OCI-LY7 (cell line): ENCODE data around the gene GALNT2. TPM values are rescaled to one million over a fixed set of nuclear protein-coding genes. Genes with fewer than 3 reads are reported as not detected.
A peak's percentile ranks its signal among the peaks of the same experiment; 100 is the strongest.

ENCODE experiments used
- BruUV-seq: library from RNA; stranded (reverse); fragments of 400-500 nt; replicated peaks from 2 replicates; lab custom pipeline; 2021; lab: Mats Ljungman, UMichigan
- CTCF ChIA-PET: fragments of 300-600 bp; sonication (Branson Sonifier 250); formaldehyde crosslinking; loops from one replicate; lab custom pipeline; 2022; ENCODE audit warnings: antibody characterized with exemption; ENCODE audit not compliant: unreplicated experiment; lab: Charles Lee
- POLR2A ChIA-PET: fragments of 300-600 bp; sonication (Branson Sonifier 250); formaldehyde crosslinking; loops from one replicate; lab custom pipeline; 2022; ENCODE audit warnings: antibody characterized with exemption; lab: Charles Lee
- DNase-seq: peaks from one replicate; pipeline ENCODE4 v3.0.0-alpha.2; 2015; ENCODE audit warnings: low spot score
- H2AFZ ChIP-seq: fragments of 200-600 bp; sonication (generic), shearing (Covaris generic); 2 replicates; pipeline ENCODE4 v1.6.1; 2014; ENCODE audit warnings: mild to moderate bottlenecking, antibody characterized with exemption, low read length, moderate library complexity
- H3K27ac ChIP-seq: fragments of 200-600 bp; sonication (generic); 2 replicates; pipeline ENCODE4 v1.5.1; 2014; ENCODE audit warnings: mixed run types, low read depth, mild to moderate bottlenecking, moderate library complexity, low read length, inconsistent platforms; ENCODE audit not compliant: poor library complexity, severe bottlenecking
- H3K36me3 ChIP-seq: fragments of 200-600 bp; sonication (generic); 2 replicates; pipeline ENCODE4 v1.6.1; 2014; ENCODE audit warnings: mild to moderate bottlenecking, antibody characterized with exemption, low read length, moderate library complexity, mixed read lengths; ENCODE audit not compliant: insufficient read depth
- H3K4me1 ChIP-seq: fragments of 200-600 bp; sonication (generic); 2 replicates; pipeline ENCODE4 v1.5.1; 2014; ENCODE audit warnings: mild to moderate bottlenecking, low read length; ENCODE audit not compliant: insufficient read depth, poor library complexity, severe bottlenecking
- H3K4me2 ChIP-seq: fragments of 200-600 bp; sonication (generic); 2 replicates; pipeline ENCODE4 v1.6.1; 2014; ENCODE audit warnings: mild to moderate bottlenecking, low read length
- H3K4me3 ChIP-seq: fragments of 200-600 bp; sonication (generic); 2 replicates; pipeline ENCODE4 v1.5.1; 2014; ENCODE audit warnings: mild to moderate bottlenecking, low read depth, low read length; ENCODE audit not compliant: poor library complexity, severe bottlenecking
- H3K79me2 ChIP-seq: fragments of 200-600 bp; sonication (generic); 2 replicates; pipeline ENCODE4 v1.6.1; 2016; ENCODE audit warnings: low read depth, mild to moderate bottlenecking, low read length, moderate library complexity, mixed read lengths; ENCODE audit not compliant: insufficient read depth
- H3K9me2 ChIP-seq: fragments of 200-600 bp; sonication (generic); 2 replicates; pipeline ENCODE4 v1.6.1; 2016; ENCODE audit warnings: mild to moderate bottlenecking, low read length, mixed read lengths; ENCODE audit not compliant: insufficient read depth
- H3K9me3 ChIP-seq: fragments of 200-600 bp; sonication (generic); 2 replicates; pipeline ENCODE4 v1.6.1; 2014; ENCODE audit warnings: mild to moderate bottlenecking, mixed run types, low read length, mixed read lengths
- H4K20me1 ChIP-seq: fragments of 200-600 bp; sonication (generic); 2 replicates; pipeline ENCODE4 v1.6.1; 2014; ENCODE audit warnings: mild to moderate bottlenecking, antibody characterized with exemption, low read length, moderate library complexity, mixed read lengths; ENCODE audit not compliant: insufficient read depth
- EZH2phosphoT487 ChIP-seq: fragments of 200-600 bp; sonication (generic); IDR thresholded peaks from 2 replicates; pipeline ENCODE4 v1.6.1; 2018; ENCODE audit warnings: low read depth, borderline replicate concordance, mild to moderate bottlenecking, mixed run types, antibody characterized with exemption, low read length, moderate library complexity, mixed read lengths
- intact Hi-C: fragments of 100-400 bp; cut with micrococcal nuclease; formaldehyde crosslinking; loops from one replicate; pipeline ENCODE4 v1.10.0; 2022; ENCODE audit not compliant: unreplicated experiment
- total RNA-seq, 2 experiments: library from RNA; depleted of rRNA in 1 of 2; stranded (reverse); fragments of >200 nt in 1 of 2; shearing (Covaris generic) in 1 of 2; gene quantifications; 2 replicates each; pipeline ENCODE4 v1.2.3, GENCODE V29; 2014 to 2022
- TF ChIP-seq, protein P1 (sequence below): fragments of 200-600 bp; sonication (generic); conservative IDR thresholded peaks from 2 replicates; pipeline ENCODE4 v1.5.1; 2014; ENCODE audit warnings: mild to moderate bottlenecking, antibody characterized with exemption, low read length, moderate library complexity, mixed read lengths

The GALNT2 gene
- total RNA-seq, 2 experiments from 2014 or later: 29.9 to 67.3 TPM

DNA sequence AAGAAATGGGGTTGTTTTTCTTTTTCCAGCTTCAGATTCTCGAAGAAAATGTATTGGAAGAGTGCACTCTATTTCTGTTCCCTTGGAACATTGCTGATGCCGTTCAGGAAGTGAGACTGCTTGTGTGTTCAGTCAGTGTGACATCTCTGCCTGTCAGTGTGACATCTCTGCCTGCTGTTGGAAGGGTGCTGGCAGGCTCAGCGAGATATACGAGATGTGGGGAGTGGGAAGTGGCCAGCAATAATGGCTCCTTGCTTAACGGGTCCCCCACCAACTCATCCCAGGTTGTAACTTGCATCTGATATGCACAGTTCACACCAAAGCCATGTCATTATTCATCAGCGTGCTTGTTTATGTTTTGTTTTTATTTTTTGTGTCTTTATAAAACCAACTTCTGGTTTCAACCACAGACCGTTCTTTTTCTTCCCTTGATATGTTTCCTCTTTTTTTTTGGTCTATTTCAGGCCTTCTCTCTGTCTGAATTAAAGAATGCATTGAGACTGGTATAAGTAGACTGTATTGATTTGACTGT is 145.4 kb downstream of the GALNT2 start:
- peaks cover 34% of the 10 kb centered on the region for H3K4me1 ChIP-seq
- peak overlapping the region; percentile 57 for H3K4me3 ChIP-seq

DNA sequence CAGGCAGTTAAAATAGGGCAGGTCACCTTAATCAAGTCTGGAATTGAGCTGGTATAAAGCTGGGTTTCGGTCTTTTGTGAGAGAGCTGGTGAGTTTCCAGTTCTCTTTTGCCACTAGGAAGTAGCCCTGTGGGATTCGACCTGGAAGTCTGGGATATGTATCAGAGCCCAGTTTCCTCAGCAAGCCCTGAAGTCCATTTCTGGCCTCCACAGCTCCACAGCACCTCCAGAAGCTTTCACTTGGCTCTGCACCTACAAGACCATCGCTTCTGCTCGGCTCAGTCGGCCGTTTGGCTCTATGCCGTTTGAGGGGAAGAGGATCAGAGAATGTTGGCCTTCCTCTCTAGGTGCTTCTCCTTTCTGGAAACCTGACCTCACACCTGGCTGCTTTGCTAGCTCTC is 148.0 kb downstream of the GALNT2 start:
- Histone ChIP-seq H4K20me1 (no peaks in the 10 kb centered on the region), H3K36me3 (peaks cover 20% of the 10 kb centered on the region; the same call in 1 of the 2 replicates), H3K4me3 (no peak overlapping the region), H3K27ac (no peak overlapping the region), H3K9me3 (no peaks in the 10 kb centered on the region; the same call in 1 of the 2 replicates), H3K9me2 (no peaks in the 10 kb centered on the region), H3K4me2 (no peak overlapping the region), H3K4me1 (peaks cover 27% of the 10 kb centered on the region), H3K79me2 (peaks cover 15% of the 10 kb centered on the region; the same call in 1 of the 2 replicates), H2AFZ (no peak overlapping the region)
- intact Hi-C loops: no loop called here
- no TSS peak for BruUV-seq
- TF ChIP-seq EZH2phosphoT487: no peak
- TF ChIP-seq, protein P1, sequence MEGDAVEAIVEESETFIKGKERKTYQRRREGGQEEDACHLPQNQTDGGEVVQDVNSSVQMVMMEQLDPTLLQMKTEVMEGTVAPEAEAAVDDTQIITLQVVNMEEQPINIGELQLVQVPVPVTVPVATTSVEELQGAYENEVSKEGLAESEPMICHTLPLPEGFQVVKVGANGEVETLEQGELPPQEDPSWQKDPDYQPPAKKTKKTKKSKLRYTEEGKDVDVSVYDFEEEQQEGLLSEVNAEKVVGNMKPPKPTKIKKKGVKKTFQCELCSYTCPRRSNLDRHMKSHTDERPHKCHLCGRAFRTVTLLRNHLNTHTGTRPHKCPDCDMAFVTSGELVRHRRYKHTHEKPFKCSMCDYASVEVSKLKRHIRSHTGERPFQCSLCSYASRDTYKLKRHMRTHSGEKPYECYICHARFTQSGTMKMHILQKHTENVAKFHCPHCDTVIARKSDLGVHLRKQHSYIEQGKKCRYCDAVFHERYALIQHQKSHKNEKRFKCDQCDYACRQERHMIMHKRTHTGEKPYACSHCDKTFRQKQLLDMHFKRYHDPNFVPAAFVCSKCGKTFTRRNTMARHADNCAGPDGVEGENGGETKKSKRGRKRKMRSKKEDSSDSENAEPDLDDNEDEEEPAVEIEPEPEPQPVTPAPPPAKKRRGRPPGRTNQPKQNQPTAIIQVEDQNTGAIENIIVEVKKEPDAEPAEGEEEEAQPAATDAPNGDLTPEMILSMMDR: 0 out of 2 replicates have a peak, but pooled peaks have one; percentile 9
- ChIA-PET CTCF (no interaction called here), POLR2A (interaction anchor here (0.5 to 3.3 kb wide), 5 partner anchors 10 to 576 kb away, joined by 3 to 15 read pairs (median 4); no protein-coding TSS in a partner anchor)
- no peak for DNase-seq

More for the DNA sequence above, 145.4 kb downstream of the GALNT2 start:
- TF ChIP-seq EZH2phosphoT487: no peak
- TF ChIP-seq, protein P1: no peak
- peak overlapping the region; percentile 86 for H3K4me2 ChIP-seq
- BruUV-seq: no TSS peak
- no peaks in the 10 kb centered on the region; the same call in 1 of the 2 replicates for H3K9me3 ChIP-seq
- peaks cover 20% of the 10 kb centered on the region; the same call in 1 of the 2 replicates for H3K36me3 ChIP-seq
- ChIA-PET CTCF (no interaction called here), POLR2A (interaction anchor here (1.0 to 3.3 kb wide), 6 partner anchors 9 to 551 kb away, joined by 3 to 15 read pairs (median 4); no protein-coding TSS in a partner anchor)
- H3K79me2 ChIP-seq: peaks cover 15% of the 10 kb centered on the region; the same call in 1 of the 2 replicates
- H3K9me2 ChIP-seq: no peaks in the 10 kb centered on the region
- peak; percentile 68 for DNase-seq
- intact Hi-C loops: loop anchor here (5.0 kb wide), 1 partner anchor 100 kb away; no protein-coding TSS in a partner anchor
- H3K27ac ChIP-seq: peak overlapping the region; percentile 50
- H2AFZ ChIP-seq: peak overlapping the region; percentile 26; the same call in 1 of the 2 replicates
- no peaks in the 10 kb centered on the region for H4K20me1 ChIP-seq

- H3K9me2 ChIP-seq: no peaks in the 10 kb centered on the region
- no peaks in the 10 kb centered on the region for H4K20me1 ChIP-seq
- TF ChIP-seq, protein P1: no peak
- TF ChIP-seq EZH2phosphoT487: no peak
- H3K27ac ChIP-seq: no peak overlapping the region
- no peaks in the 10 kb centered on the region; the same call in 1 of the 2 replicates for H3K9me3 ChIP-seq
- no peak overlapping the region for H3K4me2 ChIP-seq
- no peak overlapping the region for H3K4me3 ChIP-seq
- POLR2A ChIA-PET: interaction anchor here (1.0 to 3.3 kb wide), 3 partner anchors 9 to 23 kb away, joined by 3 to 15 read pairs (median 9); no protein-coding TSS in a partner anchor
- no peak overlapping the region for H2AFZ ChIP-seq
- H3K36me3 ChIP-seq: peaks cover 20% of the 10 kb centered on the region; the same call in 1 of the 2 replicates
- no TSS peak for BruUV-seq
- peaks cover 15% of the 10 kb centered on the region; the same call in 1 of the 2 replicates for H3K79me2 ChIP-seq
- CTCF ChIA-PET: no interaction called here
- intact Hi-C loops: no loop called here
- H3K4me1 ChIP-seq: peaks cover 27% of the 10 kb centered on the region
- DNase-seq: no peak
Observed at GRCh38 chr1:230215529-230215928, 148.5 kb downstream of the GALNT2 start.
